ENCODE results near the gene GCC2. TPM values are rescaled to one million over a fixed set of nuclear protein-coding genes. Genes with fewer than 3 reads are reported as not detected.
A peak's percentile ranks its signal among the peaks of the same experiment; 100 is the strongest.

Gene GCC2
- total and polyA plus RNA-seq, 2 of the 13 experiments (the other 11 are each of a cell fraction or from before 2014, with no cell fraction given), result 17.6 to 22.5 TPM

DNA sequence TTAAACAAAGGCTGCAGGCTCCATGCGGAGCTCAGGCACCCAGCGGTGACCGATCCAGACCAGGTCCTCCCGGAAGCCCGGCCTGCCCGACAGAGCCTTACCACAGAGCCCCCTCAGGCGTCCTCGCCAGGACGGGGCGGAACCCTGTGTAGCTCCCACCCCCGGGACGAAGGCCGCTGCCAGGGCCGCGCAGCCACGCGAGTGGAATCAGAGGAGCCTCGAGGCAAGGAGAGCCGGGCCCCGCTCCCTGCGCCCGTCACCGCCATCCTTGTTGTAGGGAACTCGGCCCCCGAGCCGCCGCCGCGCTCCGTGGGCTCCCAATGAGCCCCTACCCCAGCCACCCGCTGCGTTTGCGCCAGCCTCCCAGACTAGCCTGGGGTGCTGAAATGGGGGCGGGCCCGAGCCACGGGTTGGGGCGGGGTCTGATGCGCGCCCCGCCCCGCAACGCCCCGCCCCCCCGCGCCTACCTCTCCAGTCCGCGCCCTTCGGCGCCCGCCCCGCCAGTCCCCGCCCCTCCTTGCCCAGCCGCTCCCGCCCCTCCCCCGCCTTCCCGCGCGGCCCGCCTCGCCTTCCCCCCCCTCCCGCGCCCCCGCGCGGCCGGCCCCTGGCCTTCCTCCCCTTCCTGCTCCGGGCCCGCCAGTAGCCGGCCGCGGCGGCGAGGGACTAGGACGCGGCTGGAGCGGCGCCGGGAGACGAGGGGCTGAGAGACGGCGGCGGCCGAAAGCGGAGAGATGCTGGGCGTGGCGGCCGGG is 85.0 kb downstream of the GCC2 start, which contains the start of gene LIMS1 (continued):
- TF ChIP-seq ZNF3 (CRISPR knock-in tag; IDR thresholded peaks at IDR 0.05) (peak; percentile 70; the same call in 1 of the 2 replicates), SP2 (CRISPR knock-in tag; IDR thresholded peaks at IDR 0.05) (peak; percentile 60), ZNF296 (CRISPR knock-in tag; conservative IDR thresholded peaks at IDR 0.05) (no peak), GZF1 (CRISPR knock-in tag; IDR thresholded peaks at IDR 0.05) (peak; percentile 82), KAT2B (IDR thresholded peaks at IDR 0.05; ENCODE audit: borderline replicate concordance, low read depth, low read length) (no peak), LCORL (IDR thresholded peaks at IDR 0.05) (no peak), LCORL (CRISPR knock-in tag; IDR thresholded peaks at IDR 0.05) (peak; percentile 92), YEATS4 (CRISPR knock-in tag; IDR thresholded peaks at IDR 0.05; ENCODE audit: borderline replicate concordance) (peak; percentile 81), ZMYM4 (CRISPR knock-in tag; IDR thresholded peaks at IDR 0.05) (peak; percentile 82), HDAC1 (CRISPR knock-in tag; IDR thresholded peaks at IDR 0.05) (peak; percentile 97), ZNF598 (CRISPR knock-in tag; IDR thresholded peaks at IDR 0.05; ENCODE audit: borderline replicate concordance) (peak; percentile 93), CEBPB (IDR thresholded peaks at IDR 0.05; ENCODE audit: borderline replicate concordance, low read depth, low read length) (no peak; the same call in 1 of the 2 replicates), ZFP1 (CRISPR knock-in tag; IDR thresholded peaks at IDR 0.05) (peak; percentile 74; the same call in 1 of the 2 replicates), ZNF367 (CRISPR knock-in tag; IDR thresholded peaks at IDR 0.05; ENCODE audit: borderline replicate concordance) (no peak; the same call in 1 of the 2 replicates), ZKSCAN1 (IDR thresholded peaks at IDR 0.05; ENCODE audit: low read length) (no peak), CCAR2 (optimal IDR thresholded peaks at IDR 0.05; ENCODE audit: low read depth, low read length) (no peak), SMAD9 (CRISPR knock-in tag; IDR thresholded peaks at IDR 0.05) (peak; percentile 77; the same call in 1 of the 2 replicates), NR2F2 (IDR thresholded peaks at IDR 0.05; ENCODE audit: borderline replicate concordance, low read depth) (no peak), TBP (CRISPR knock-in tag; IDR thresholded peaks at IDR 0.05) (no peak), DNMT1 (CRISPR knock-in tag; IDR thresholded peaks at IDR 0.05) (no peak)
- TF ChIP-seq, protein P1, sequence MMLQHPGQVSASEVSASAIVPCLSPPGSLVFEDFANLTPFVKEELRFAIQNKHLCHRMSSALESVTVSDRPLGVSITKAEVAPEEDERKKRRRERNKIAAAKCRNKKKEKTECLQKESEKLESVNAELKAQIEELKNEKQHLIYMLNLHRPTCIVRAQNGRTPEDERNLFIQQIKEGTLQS (CRISPR knock-in tag; IDR thresholded peaks at IDR 0.05), result peak; percentile 67
- TF ChIP-seq, protein P2, sequence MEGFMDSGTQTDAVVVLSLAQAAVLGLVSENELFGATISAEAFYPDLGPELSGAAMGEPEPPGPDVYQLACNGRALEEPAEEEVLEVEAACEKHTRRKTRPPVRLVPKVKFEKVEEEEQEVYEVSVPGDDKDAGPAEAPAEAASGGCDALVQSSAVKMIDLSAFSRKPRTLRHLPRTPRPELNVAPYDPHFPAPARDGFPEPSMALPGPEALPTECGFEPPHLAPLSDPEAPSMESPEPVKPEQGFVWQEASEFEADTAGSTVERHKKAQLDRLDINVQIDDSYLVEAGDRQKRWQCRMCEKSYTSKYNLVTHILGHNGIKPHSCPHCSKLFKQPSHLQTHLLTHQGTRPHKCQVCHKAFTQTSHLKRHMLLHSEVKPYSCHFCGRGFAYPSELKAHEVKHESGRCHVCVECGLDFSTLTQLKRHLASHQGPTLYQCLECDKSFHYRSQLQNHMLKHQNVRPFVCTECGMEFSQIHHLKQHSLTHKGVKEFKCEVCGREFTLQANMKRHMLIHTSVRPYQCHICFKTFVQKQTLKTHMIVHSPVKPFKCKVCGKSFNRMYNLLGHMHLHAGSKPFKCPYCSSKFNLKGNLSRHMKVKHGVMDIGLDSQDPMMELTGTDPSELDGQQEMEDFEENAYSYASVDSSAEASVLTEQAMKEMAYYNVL (CRISPR knock-in tag; IDR thresholded peaks at IDR 0.05; ENCODE audit: borderline replicate concordance), result peak; percentile 85
- TF ChIP-seq, protein P3, sequence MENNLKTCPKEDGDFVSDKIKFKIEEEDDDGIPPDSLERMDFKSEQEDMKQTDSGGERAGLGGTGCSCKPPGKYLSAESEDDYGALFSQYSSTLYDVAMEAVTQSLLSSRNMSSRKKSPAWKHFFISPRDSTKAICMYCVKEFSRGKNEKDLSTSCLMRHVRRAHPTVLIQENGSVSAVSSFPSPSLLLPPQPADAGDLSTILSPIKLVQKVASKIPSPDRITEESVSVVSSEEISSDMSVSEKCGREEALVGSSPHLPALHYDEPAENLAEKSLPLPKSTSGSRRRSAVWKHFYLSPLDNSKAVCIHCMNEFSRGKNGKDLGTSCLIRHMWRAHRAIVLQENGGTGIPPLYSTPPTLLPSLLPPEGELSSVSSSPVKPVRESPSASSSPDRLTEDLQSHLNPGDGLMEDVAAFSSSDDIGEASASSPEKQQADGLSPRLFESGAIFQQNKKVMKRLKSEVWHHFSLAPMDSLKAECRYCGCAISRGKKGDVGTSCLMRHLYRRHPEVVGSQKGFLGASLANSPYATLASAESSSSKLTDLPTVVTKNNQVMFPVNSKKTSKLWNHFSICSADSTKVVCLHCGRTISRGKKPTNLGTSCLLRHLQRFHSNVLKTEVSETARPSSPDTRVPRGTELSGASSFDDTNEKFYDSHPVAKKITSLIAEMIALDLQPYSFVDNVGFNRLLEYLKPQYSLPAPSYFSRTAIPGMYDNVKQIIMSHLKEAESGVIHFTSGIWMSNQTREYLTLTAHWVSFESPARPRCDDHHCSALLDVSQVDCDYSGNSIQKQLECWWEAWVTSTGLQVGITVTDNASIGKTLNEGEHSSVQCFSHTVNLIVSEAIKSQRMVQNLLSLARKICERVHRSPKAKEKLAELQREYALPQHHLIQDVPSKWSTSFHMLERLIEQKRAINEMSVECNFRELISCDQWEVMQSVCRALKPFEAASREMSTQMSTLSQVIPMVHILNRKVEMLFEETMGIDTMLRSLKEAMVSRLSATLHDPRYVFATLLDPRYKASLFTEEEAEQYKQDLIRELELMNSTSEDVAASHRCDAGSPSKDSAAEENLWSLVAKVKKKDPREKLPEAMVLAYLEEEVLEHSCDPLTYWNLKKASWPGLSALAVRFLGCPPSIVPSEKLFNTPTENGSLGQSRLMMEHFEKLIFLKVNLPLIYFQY (CRISPR knock-in tag; IDR thresholded peaks at IDR 0.05; ENCODE audit: borderline replicate concordance), result peak; percentile 52
- TF ChIP-seq, protein P4, sequence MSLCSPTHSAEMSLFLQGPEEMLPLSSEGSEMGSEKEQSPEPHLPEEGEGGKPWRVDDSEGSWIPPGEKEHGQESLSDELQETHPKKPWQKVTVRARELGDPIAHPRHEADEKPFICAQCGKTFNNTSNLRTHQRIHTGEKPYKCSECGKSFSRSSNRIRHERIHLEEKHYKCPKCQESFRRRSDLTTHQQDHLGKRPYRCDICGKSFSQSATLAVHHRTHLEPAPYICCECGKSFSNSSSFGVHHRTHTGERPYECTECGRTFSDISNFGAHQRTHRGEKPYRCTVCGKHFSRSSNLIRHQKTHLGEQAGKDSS (CRISPR knock-in tag; IDR thresholded peaks at IDR 0.05; ENCODE audit: borderline replicate concordance, low read depth), result peak; percentile 92; the same call in 1 of the 2 replicates
